ENCODE data around the gene CTDSPL. TPM values are rescaled to one million over a fixed set of nuclear protein-coding genes. Genes with fewer than 3 reads are reported as not detected.

CTDSPL gene
- total and polyA plus RNA-seq, 2 of the 13 experiments (the other 11 are each of a cell fraction or from before 2014, with no cell fraction given), result 26.1 to 142 TPM

GRCh38 chr3:37996785-37997301 lies 135.2 kb downstream of the CTDSPL start (continued):
- TF ChIP-seq ZNF710 (CRISPR knock-in tag; IDR thresholded peaks at IDR 0.05; ENCODE audit: borderline replicate concordance), result no peak
- no peak for TF ChIP-seq ELF3 (CRISPR knock-in tag; IDR thresholded peaks at IDR 0.05)
- no peak for TF ChIP-seq ATF2 (CRISPR knock-in tag; IDR thresholded peaks at IDR 0.05)
- TF ChIP-seq FOXJ3 (CRISPR knock-in tag; IDR thresholded peaks at IDR 0.05; ENCODE audit: borderline replicate concordance), result no peak
- peak; percentile 92 for TF ChIP-seq CTCF (CRISPR knock-in tag; IDR thresholded peaks at IDR 0.05)
- TF ChIP-seq ZBTB33 (CRISPR knock-in tag; IDR thresholded peaks at IDR 0.05), result peak; percentile 48; the same call in 1 of the 2 replicates
- TF ChIP-seq RAD51 (IDR thresholded peaks at IDR 0.05; ENCODE audit: borderline replicate concordance), result peak; percentile 80
- peak in 1 of 2 experiments; percentile 57; a peak in 1 of 4 replicates for TF ChIP-seq HMGXB4 (CRISPR knock-in tag; IDR thresholded peaks at IDR 0.05; ENCODE audit: borderline replicate concordance in 1 of 2, low read depth in 1 of 2)
- TF ChIP-seq MIER3 (CRISPR knock-in tag; IDR thresholded peaks at IDR 0.05; ENCODE audit: borderline replicate concordance), result 0 out of 2 replicates have a peak, but pooled peaks have one; percentile 45
- no peak for TF ChIP-seq ZNF260 (CRISPR knock-in tag; IDR thresholded peaks at IDR 0.05; ENCODE audit: borderline replicate concordance, low read depth)
- peak; percentile 57 for TF ChIP-seq RAD21 (CRISPR knock-in tag; IDR thresholded peaks at IDR 0.05)
- TF ChIP-seq CCAR2 (optimal IDR thresholded peaks at IDR 0.05; ENCODE audit: low read depth, low read length), result no peak
- no peak for TF ChIP-seq SP1 (IDR thresholded peaks at IDR 0.05)
- no peak for TF ChIP-seq SP1 (CRISPR knock-in tag; IDR thresholded peaks at IDR 0.05)
- TF ChIP-seq ARNTL (CRISPR knock-in tag; IDR thresholded peaks at IDR 0.05), result peak; percentile 91
- no peak for TF ChIP-seq ZNF383 (CRISPR knock-in tag; IDR thresholded peaks at IDR 0.05; ENCODE audit: borderline replicate concordance)
- TF ChIP-seq HOXA5 (CRISPR knock-in tag; IDR thresholded peaks at IDR 0.05), result no peak
- TF ChIP-seq TFE3 (CRISPR knock-in tag; IDR thresholded peaks at IDR 0.05), result peak; percentile 95

Data from HepG2 (cell line).